Hepatic stellate cell (primary cell): ENCODE measurements around the gene ATP1A4.
A peak's percentile ranks its signal among the peaks of the same experiment; 100 is the strongest.

Source experiments
- DNase-seq: peaks from one replicate; pipeline ENCODE4 v3.0.0; 2011; ENCODE audit warnings: low spot score

Gene ATP1A4

DNA sequence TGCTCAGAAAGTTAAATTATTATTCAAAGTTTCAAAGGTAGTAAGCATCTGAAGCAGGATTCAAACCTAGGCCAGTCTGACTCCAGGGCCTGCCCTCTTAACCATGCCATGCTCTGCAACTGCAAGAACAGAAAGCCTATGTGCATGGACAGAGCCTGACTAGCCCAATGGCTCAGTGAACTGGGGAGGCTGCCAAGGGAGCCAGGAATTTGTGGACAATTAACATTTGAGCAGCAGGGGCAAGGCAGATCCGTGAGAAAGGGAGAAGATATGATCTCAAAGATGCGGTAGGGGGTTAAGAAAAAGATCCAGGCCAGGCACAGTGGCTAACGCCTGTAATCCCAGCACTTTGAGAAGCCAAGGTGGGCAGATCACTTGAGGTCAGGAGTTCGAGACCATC is 6.5 kb upstream of the ATP1A4 start:
- no peak for DNase-seq

GRCh38 chr1:160146107-160146506 is 5.3 kb upstream of the ATP1A4 start:
- DNase-seq = no peak

DNA sequence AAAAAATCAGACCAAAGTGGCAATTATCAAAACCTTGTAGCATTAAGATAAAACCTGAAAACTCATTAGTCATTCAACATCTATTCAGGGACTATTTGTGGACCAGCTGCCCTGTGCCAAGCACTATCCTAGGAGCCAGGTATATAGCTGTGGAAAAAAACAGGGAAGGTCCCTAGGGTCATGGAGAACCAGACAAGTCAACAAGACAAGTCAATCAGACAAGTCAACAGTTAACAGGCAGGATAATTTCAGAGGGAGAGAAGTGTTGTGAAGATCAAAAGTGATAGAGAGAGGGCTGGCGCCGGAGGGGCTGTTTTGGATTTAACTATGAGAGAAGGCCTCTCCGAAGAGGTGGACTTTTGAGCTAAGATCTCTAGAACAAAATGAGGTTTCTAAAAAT is 3.3 kb upstream of the ATP1A4 start:
- DNase-seq = no peak

GRCh38 chr1:160149233-160149632 is 2.2 kb upstream of the ATP1A4 start:
- DNase-seq = no peak

DNA sequence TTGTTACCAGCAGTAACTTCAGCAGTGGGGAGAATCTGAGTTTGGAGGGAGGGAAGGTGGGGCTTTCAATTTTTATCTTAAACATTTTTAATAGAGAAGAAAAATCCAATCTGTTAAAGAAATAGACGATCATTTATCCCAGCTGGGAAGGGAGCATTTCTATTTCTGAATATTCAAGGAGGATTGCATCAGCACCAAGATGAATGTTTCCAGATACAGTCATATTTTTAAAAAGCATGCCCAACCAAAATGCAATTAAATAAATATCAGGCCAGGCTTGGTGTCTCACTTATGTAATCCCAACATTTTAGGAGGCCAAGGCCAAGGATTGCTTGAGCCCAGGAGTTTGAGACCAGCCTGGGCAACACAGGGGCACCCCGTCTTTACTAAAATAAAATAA is 1.7 kb upstream of the ATP1A4 start:
- peak; percentile 39 for DNase-seq

DNA sequence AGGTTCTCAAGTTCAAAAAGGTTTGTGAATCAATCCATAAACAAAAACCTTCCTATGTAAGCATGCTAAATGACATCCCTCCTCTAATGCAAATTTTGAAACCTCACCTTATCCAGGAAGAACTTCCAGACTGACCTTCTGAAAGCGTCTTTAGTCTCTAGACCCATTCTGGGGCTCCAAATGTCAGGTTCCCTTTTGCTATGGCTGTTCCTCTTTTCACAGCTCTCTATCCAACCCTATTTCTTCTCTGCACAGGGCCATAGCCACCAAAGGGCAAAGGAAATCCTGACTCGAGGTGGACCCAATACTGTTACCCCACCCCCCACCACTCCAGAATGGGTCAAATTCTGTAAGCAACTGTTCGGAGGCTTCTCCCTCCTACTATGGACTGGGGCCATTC is 3.4 kb downstream of the ATP1A4 start:
- no peak for DNase-seq

DNA sequence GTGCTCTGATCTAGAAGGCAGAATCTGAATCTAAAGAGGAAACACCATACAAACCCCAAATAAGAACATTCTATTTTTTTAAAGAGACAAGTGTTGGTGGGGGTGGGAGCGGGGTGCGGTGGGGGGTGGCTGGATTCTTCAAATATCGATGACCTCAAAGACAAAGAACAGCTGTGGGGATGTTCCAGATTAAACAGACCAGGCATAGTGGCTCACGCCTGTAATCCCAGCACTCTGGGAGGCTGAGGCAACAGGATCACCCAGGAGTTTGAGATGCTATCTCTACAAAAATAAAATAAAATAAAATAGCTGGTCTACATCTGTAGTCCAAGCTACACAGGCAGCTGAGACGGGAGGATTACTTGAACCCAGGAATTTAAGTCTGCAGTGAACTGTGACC is 5.0 kb downstream of the ATP1A4 start:
- no peak for DNase-seq

DNA sequence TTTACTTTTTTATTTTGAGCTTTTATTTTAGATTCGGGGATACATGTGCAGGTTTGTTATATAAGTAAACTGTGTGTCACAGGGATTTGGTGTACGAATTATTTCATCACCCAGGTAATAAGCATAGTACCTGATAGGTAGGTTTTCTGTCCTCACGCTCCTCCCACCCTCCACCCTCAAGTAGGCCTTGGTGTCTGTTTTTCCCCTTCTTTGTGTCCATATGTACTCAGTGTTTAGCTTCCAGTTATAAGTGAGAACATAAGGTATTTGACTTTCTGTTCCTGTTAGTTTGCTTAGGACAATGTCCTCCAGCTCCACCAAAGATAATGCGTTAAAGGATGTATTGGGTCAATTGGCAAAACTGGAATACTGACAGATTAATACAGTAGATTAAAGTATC is 5.8 kb downstream of the ATP1A4 start:
- no peak for DNase-seq

DNA sequence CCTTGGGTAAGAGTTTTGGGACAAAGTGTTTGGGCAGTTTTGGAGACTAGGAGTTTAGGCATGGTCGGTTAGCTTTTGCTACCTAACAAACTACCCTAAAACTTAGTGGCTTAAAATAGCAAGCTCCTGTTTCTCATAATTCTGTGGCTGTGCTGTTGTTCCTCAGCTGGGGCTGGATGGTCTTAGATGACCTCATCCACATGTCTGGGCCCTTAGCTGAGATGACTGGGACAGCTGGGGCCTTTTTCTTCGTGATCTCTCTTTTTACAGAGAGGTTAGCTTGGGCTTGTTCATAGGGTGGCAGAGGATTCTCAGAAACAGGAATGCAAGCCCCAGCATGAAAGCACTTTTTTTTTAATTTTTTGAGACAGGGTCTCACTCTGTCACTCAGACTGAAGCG is 6.6 kb downstream of the ATP1A4 start:
- no peak for DNase-seq

GRCh38 chr1:160158534-160158933 is 7.1 kb downstream of the ATP1A4 start:
- DNase-seq = no peak

DNA sequence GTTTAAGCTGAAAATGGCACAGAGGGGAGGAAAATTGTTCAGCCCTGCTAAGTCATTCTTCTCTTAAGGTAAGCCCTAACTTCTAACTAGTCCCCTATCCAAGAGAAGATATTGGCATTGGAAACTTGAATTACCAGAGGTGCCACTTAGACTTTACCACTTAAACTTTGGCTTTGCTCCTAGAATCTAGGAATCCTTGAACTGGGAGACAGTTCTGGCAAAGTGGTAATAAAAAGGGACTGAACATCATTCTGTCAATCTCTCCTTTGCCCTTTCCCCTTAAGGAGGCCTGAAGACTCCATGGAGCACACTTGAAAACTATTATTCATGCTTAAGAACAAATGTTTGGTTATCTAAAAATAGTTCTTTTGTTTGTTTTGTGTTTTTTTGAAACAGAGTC is 8.4 kb downstream of the ATP1A4 start:
- no peak for DNase-seq

DNA sequence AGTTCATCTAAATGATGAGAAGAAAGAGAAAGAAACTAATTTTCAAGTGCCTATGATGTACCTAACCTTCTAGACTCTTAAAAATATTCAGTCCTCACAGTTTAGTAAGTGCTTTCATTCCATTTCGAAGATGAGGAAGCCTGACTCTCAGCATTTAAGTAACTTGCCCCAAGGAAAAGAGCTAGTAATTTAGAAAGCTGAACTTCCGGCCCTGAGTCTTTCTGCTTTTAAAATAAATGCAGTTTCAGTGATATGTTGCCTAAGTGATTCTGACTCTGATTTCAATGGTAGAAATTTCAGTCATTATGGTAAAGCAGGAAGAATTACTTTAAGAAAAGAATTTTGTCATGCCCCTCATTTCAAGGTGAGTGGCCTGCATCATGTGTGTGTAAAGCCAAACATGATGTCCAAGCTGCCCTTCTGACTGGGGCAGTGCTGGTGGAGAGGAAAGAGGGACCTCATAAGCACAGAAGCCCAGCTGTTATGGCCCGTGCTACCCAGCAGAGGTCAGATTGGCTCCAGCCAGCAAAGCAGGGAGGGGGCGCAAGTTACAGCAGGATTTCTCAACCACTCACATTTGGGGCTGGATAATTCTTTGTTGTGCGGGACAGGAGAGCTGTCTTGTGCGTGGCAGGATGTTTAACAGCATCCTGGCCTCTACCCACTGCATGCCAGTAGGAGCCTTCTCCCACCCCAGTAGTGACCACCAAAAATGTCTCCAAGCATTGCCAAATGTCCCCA is 10.7 kb downstream of the ATP1A4 start:
- no peak for DNase-seq

DNA sequence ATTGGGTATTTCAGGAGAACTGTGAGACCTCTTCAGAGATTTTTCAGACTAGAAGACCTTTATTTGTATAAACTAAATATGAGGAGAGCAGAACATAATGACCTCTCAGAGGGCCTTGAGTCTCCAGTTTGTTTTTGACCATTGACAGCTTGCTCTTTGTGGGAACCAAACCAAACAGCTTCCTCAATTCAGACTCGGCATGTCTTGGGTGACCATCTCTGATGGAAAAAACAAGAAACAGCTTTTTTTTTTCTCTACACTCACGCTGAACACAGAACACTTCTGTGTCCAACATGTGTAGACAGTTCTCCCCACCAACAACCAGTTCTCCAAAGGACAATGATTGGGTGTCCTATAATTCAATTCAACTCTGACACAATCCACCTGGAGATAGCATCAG is 11.5 kb downstream of the ATP1A4 start:
- no peak for DNase-seq

GRCh38 chr1:160163615-160164014 is 12.2 kb downstream of the ATP1A4 start:
- DNase-seq = no peak

DNA sequence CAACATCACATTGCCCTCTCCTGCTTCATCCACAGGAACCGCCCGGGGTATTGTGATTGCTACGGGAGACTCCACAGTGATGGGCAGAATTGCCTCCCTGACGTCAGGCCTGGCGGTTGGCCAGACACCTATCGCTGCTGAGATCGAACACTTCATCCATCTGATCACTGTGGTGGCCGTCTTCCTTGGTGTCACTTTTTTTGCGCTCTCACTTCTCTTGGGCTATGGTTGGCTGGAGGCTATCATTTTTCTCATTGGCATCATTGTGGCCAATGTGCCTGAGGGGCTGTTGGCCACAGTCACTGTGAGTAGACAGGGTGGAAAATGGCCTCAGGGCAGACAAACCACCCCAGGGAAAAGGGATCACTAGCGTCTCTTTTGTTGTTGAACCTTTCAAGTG is 12.7 kb downstream of the ATP1A4 start:
- no peak for DNase-seq

GRCh38 chr1:160166166-160166868 is 14.9 kb downstream of the ATP1A4 start:
- DNase-seq = no peak

- DNase-seq = no peak
These were observed 15.7 kb downstream of the ATP1A4 start for GRCh38 chr1:160167056-160167455.

GRCh38 chr1:160167580-160167979 is 16.2 kb downstream of the ATP1A4 start:
- DNase-seq = no peak

- no peak for DNase-seq
These were observed 16.6 kb downstream of the ATP1A4 start for GRCh38 chr1:160168016-160168415.

GRCh38 chr1:160168609-160169369 is 17.4 kb downstream of the ATP1A4 start:
- no peak for DNase-seq

DNA sequence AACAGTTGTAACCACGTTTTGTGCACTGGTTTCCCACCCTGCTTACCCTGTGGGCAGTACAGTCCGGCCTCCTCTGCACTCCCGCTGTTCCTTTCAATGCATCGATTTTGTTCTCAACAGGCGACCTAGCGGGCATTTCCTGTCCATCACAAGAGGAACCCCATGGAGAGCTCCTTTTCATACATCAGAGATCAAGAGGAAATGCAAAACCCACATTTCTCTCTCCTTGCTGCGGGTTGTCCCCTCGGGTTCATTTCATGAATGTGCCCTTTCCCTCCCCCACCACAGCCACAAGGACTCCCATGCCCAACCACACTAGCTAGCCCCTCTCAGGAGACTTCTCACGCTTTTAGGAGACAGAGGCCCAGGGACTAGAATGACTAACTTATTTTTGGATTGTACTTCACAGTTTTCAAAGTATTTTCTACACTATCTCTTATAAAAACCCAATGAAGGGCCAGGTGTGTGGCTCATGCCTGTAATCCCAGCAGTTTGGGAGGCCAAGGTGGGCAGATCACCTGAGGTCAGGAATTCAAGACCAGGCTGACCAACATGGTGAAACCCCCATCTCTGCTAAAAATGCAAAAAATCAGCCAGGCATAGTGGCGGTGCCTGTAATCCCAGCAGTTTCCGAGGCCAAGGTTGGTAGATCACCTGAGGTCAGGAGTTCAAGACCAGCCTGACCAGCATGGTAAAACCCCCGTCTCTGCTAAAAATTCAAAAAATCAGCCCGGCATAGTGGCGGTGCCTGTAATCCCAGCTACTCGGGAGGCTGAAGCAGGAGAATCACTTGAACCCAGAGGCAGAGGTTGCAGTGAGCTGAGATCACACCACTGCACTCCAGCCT is 18.4 kb downstream of the ATP1A4 start:
- DNase-seq = no peak

- peak; percentile 47 for DNase-seq
These were observed 20.0 kb downstream of the ATP1A4 start for GRCh38 chr1:160171354-160171753.
